GM12872 (cell line): ENCODE data around the gene BDH1.

Source experiments
- TF ChIP-seq, protein P1 (sequence below): IDR thresholded peaks from 3 replicates; pipeline ENCODE4 v1.5.1; 2011; ENCODE audit warnings: low read depth, mild to moderate bottlenecking, low read length, moderate library complexity; ENCODE audit not compliant: insufficient read depth

BDH1 gene, protein sequence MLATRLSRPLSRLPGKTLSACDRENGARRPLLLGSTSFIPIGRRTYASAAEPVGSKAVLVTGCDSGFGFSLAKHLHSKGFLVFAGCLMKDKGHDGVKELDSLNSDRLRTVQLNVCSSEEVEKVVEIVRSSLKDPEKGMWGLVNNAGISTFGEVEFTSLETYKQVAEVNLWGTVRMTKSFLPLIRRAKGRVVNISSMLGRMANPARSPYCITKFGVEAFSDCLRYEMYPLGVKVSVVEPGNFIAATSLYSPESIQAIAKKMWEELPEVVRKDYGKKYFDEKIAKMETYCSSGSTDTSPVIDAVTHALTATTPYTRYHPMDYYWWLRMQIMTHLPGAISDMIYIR

DNA sequence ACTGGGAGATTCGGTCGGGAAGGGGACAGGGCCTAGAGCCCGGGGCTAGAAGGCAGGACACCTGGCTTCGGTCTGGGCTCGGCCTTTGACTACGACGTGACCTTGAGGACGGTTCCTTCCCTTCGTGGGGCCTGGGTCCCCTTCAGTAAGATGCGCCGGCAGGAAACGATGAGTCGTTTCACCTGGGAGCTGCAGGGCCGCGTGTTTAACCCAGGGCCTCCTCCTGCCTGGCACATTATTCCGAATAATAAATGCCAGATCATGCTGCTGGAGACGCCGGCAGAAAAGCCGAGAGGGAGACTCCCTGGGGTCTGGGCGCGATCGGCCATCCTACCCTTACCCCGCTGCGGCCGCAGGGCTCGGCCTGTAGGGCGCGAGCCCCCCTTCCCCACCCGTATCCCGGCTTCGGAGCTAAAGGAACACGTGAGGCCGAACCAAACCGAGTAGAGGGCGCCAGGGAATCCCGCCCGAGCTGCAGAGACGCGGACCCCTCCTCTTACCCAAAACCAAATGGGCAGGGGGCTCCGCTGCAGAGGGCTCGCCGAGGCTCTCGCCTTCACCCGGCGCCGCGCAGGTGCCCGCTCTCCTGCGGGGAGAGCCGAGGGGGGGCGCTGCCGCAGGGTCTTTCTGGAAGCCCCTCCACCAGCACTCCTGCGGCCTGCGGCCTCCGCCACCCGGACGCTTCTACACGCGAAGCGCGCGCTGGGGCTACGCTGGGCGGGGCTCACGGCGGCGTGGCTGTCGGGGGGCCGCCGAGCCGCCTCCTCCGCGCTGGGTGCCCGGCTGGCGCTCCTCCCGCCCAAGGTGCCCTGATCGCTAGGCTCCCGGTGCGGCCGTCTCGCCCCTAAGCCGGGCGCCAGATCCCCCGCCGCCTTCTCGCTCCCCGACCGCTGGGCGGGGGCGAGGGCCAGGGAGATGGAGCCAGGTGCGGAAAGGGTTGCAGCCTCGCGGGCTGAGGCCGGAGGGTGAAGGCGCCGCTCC lies at the start of gene BDH1:
Gene BDH1, minus strand, starts transcription at position 688 of the 981 bp plus-strand sequence. CDS start 9,525 bp downstream, outside the sequence.
- TF ChIP-seq, protein P1, sequence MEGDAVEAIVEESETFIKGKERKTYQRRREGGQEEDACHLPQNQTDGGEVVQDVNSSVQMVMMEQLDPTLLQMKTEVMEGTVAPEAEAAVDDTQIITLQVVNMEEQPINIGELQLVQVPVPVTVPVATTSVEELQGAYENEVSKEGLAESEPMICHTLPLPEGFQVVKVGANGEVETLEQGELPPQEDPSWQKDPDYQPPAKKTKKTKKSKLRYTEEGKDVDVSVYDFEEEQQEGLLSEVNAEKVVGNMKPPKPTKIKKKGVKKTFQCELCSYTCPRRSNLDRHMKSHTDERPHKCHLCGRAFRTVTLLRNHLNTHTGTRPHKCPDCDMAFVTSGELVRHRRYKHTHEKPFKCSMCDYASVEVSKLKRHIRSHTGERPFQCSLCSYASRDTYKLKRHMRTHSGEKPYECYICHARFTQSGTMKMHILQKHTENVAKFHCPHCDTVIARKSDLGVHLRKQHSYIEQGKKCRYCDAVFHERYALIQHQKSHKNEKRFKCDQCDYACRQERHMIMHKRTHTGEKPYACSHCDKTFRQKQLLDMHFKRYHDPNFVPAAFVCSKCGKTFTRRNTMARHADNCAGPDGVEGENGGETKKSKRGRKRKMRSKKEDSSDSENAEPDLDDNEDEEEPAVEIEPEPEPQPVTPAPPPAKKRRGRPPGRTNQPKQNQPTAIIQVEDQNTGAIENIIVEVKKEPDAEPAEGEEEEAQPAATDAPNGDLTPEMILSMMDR = 0 out of 3 replicates have a peak, but pooled peaks have one; percentile 13

DNA sequence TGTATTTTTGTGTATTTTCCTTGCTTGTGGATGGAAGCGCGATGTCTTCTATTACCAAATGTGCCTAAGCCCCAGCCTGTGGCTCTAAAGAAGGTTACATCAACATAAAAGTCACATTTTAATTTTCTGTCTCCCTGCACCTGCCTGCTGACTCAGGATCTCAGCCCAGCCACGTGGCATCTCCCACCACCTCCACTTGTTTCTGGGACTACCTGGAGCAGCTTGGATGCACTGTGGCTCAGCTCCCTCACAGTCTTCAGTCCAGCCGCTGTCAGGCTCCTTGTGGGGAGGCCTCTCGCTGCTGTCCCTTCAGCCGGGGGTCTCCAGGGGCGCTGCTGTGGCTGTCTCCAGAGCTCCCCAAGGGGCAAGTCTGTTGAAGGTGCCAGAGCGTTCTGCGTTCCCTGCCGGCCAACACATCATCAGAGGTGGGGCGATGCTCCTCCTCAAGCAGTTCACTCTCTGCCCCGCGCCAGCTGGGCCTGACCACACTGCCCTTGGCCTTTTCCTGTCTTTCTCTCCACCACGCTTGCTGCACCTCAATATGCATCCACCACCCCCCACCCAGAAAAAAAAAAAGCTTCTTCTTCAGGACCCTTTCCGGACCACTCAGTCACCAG lies 47.7 kb upstream of the BDH1 start:
- TF ChIP-seq, protein P1 = no peak

DNA sequence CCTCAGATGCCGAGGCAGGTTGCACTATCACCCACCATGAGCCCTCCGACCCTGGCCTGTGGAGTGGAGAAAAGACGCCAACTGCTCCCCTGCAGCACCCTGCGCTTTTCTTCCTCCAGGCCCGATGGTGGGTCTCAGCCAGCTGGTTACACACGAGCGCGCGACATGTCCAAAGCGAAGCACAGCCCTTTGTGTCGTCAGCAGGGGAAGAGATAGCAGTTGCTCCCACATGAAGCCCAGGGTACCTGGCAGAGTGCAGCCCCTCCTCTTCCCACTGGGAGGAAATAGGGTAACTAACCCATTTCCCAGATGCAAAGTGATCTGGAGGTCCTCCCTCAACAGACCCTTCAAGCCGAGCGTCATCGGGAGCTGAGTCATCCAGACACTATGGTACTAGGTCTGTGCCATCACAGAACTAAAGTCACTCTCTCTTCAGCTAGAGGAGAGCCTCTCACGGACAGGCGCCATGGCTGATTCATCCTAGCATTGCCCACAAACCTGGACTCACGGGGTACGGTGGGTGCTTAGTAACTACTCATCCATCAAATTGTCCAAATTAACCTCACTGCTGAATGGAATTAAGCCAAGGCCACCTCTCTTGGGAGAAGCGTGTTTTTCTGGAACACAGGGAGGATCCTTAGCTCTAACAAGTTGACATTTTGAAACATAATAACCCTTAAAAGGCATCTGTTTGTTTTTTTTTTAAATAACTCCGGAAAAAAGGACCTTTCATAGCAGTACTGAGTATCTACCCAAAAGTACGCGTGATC lies 45.2 kb upstream of the BDH1 start:
- TF ChIP-seq, protein P1 = no peak

DNA sequence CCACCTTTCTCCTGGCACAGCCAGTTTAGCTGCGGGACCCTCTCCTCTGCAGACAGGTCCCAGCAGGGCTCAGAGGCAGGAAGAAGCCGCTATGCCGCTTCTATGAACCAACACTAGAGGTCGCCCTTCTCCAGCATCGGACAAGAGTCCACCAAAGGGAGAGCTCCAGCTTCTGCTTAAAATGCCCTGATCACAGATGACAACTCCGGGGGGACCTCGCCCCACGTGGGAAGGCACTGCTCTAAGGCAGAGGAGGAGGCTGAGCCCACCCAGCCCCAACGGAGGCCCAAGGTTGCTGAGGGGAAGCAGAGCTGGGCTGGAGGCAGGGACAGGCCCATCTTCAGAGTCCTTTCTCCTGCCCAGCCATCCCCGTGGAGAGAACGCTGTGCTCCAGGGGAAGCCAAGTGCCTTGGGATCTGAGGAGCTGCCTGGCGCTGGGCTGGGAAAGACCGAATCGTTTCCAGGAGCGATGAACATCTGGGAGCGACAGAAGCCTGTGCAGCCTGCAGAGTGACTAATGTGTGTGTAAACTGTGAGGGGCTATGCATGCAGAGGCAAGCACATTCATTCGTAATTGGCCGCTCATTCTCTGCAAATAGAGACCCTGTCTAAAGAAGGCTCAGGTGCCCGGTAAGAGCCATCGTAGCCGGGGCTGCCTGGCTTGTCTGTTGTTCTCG lies 43.5 kb upstream of the BDH1 start:
- TF ChIP-seq, protein P1 = peak; percentile 95

DNA sequence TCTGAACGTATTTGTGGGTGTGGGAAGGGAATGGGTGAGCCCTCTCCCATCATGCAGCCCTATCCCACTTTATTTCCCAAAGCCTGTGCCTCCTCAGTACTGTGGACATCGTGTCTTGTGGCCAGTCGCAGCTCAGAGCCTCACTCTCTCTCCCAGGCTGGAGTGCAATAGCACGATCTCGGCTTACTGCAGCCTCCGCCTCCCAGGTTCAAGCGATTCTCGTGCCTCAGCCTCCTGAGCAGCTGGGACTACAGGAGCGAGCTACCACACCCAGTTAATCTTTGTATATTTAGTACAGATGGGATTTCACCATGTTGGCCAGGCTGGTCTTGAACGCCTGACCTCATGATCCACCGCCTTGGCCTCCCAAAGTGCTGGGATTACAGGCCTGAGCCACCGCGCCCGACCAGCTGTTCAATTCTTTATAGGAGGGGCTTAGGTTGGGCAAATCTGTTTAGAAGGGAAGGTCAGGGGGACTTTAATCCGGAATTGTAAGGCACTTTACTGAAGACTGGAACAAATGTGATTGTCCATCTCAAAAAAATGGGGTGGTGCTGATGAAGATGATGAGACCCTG lies 42.7 kb upstream of the BDH1 start:
- TF ChIP-seq, protein P1 = no peak

DNA sequence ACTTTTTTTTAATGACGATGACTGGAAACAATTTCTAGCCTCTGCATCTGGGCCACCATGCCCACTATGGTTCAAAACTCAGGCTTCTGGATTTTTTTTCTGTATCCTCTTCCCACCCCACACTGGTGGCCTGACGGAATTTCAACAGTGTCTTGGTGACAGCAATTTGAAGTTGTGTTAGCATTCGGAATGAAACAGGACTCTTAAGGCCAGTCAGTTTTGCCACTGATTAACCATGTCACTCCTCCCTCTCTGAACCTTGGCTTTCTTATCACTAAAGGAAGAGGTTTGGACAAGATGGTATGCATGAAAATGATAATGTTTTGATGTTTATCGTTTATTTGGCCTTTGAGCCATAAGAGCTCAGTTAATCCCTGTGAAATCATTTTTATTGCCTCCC lies 41.6 kb upstream of the BDH1 start:
- TF ChIP-seq, protein P1 = no peak
